HG03097 (cell line): ENCODE data around the gene CAMTA1.
"Not testable (repeated sequence)": the region's sequence is repeated elsewhere in the genome, so short reads cannot be mapped to it uniquely, and the experiment has no call there.

ENCODE experiments used
- ATAC-seq: cut with Tn5 transposase; IDR thresholded peaks from one replicate; pipeline ENCODE4 v1.9.1; 2021; ENCODE audit not compliant: unreplicated experiment, low FRiP score

The CAMTA1 gene

GRCh38 chr1:7372477-7373120 is 587.3 kb downstream of the CAMTA1 start:
- ATAC-seq = no peak

GRCh38 chr1:7373251-7373650 is 588.0 kb downstream of the CAMTA1 start:
- ATAC-seq = no peak

- no peak for ATAC-seq
Measured at GRCh38 chr1:7373876-7374562, 588.8 kb downstream of the CAMTA1 start.

GRCh38 chr1:7374563-7375160 is 589.4 kb downstream of the CAMTA1 start:
- no peak for ATAC-seq

GRCh38 chr1:7375329-7375728 is 590.1 kb downstream of the CAMTA1 start:
- no peak for ATAC-seq

- ATAC-seq = no peak
Measured at GRCh38 chr1:7375781-7376660, 590.8 kb downstream of the CAMTA1 start.

GRCh38 chr1:7376676-7377075 is 591.4 kb downstream of the CAMTA1 start:
- ATAC-seq = no peak

GRCh38 chr1:7378346-7379130 is 593.3 kb downstream of the CAMTA1 start:
- no peak for ATAC-seq

- ATAC-seq = no peak
Measured at GRCh38 chr1:7379441-7379971, 594.3 kb downstream of the CAMTA1 start.

GRCh38 chr1:7380068-7380467 is 594.8 kb downstream of the CAMTA1 start:
- ATAC-seq = not testable (repeated sequence)

- no peak for ATAC-seq
Measured at GRCh38 chr1:7380712-7381111, 595.5 kb downstream of the CAMTA1 start.

- ATAC-seq = not testable (repeated sequence)
Measured at GRCh38 chr1:7381729-7382128, 596.5 kb downstream of the CAMTA1 start.

- no peak for ATAC-seq
Measured at GRCh38 chr1:7382971-7383370, 597.7 kb downstream of the CAMTA1 start.

GRCh38 chr1:7383671-7384520 is 598.6 kb downstream of the CAMTA1 start:
- no peak for ATAC-seq

GRCh38 chr1:7384679-7385078 is 599.4 kb downstream of the CAMTA1 start:
- ATAC-seq = no peak

- ATAC-seq = no peak
Measured at GRCh38 chr1:7385471-7386225, 600.4 kb downstream of the CAMTA1 start.

- no peak for ATAC-seq
Measured at GRCh38 chr1:7386226-7387052, 601.2 kb downstream of the CAMTA1 start.
